Vagina (tissue), 2 donors: ENCODE data around the gene HOXA9. TPM values are rescaled to one million over a fixed set of nuclear protein-coding genes. Genes with fewer than 3 reads are reported as not detected.

ENCODE experiments used
- DNase-seq, 2 donors: peaks; one replicate each; pipeline ENCODE4 v3.0.0-alpha.2; 2017; ENCODE audit errors: extremely low spot score in 2 of 2
- H3K27ac ChIP-seq: fragments of 200-600 bp; sonication (generic); one replicate; pipeline ENCODE4 v1.5.1; 2019
- H3K27me3 ChIP-seq: fragments of 200-600 bp; sonication (generic); one replicate; pipeline ENCODE4 v1.5.1; 2019
- H3K36me3 ChIP-seq, 2 donors: fragments of 200-600 bp; sonication (generic); one replicate each; pipeline ENCODE4 v1.5.1; 2017 to 2019
- H3K4me1 ChIP-seq: fragments of 200-600 bp; sonication (generic); one replicate; pipeline ENCODE4 v1.5.1; 2019
- H3K4me3 ChIP-seq, 2 donors: fragments of 200-600 bp; sonication (generic); 1 replicate in 1 of 2; 2 replicates in 1 of 2; pipeline ENCODE4 v1.5.1; 2016 to 2019
- H3K9me3 ChIP-seq: fragments of 200-600 bp; sonication (generic); one replicate; pipeline ENCODE4 v1.5.1; 2019
- CTCF ChIP-seq, 3 experiments: fragments of 450-650 bp in 2 of 3; fragments of 200-600 bp in 1 of 3; sonication (generic) in 1 of 3; IDR thresholded peaks; one replicate each; pipeline ENCODE4 v1.5.1; 2017 to 2019; ENCODE audit warnings: antibody characterized with exemption in 3 of 3, mild to moderate bottlenecking in 2 of 3, moderate library complexity in 2 of 3
- POLR2A ChIP-seq, 2 donors: fragments of 450-650 bp; IDR thresholded peaks; one replicate each; pipeline ENCODE4 v1.6.1; 2017; ENCODE audit warnings: antibody characterized with exemption in 2 of 2, mild to moderate bottlenecking in 2 of 2, moderate library complexity in 2 of 2
- POLR2AphosphoS5 ChIP-seq, 2 donors: sonication (generic); formaldehyde crosslinking; IDR thresholded peaks; one replicate each; pipeline ENCODE4 v1.9.0; 2017; ENCODE audit warnings: antibody characterized with exemption in 2 of 2, mild to moderate bottlenecking in 2 of 2, low read depth in 1 of 2; ENCODE audit not compliant: insufficient read depth in 1 of 2
- intact Hi-C: fragments of 100-400 bp; cut with DNase I; formaldehyde crosslinking; loops from one replicate; pipeline ENCODE4 v1.15.1; 2023
- total RNA-seq: library from RNA; depleted of rRNA; stranded (reverse); fragments of >200 nt; gene quantifications from one replicate; pipeline ENCODE4 v1.2.3, GENCODE V29; 2016

The HOXA9 gene
- total RNA-seq, 1 donor from 2014 or later: 13.0 TPM

DNA sequence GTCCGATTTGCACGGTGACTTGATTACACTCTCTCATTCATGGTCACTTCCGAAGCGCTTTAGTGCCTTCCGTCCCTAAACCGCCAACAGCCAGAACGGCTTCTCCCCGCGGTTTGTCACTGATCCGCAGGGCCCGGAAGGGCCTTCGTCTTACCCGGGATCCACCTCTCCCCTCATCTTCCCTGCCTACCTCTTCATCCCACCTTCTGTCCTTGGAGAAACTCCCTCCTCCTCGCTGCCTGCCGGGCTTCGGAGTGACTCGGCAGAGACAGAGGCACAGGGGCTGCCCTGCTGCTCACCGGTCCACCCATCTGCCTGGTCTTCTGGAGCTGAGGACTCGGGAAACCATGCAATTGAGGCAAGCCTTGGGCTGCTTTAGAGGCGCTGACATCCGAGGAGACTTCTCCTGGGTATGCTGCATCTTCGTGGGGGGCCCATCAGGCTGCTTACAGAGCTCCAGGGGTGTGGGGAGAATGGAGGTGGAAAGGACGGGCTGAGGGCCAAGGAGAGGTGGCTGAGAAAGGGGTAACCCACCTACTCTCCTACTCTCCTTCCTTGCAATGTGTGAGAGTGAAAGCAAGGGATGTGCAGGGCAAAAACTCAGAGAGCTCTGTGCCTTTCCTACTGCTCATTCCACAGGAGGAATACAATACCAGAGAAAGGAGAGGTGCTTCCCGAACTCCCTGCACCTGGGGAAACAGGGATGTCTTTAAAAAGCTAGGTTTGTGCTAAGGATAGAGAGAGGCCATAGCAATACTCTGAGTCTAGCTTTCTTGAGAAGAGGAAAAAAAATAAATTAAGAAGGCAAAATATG is 20.7 kb upstream of the HOXA9 start:
- Histone ChIP-seq H3K4me3 (peak overlapping the region; percentile 64 to 88), H3K9me3 (no peaks in the 10 kb centered on the region), H3K27ac (peak overlapping the region; percentile 99), H3K27me3 (no peaks in the 10 kb centered on the region), H3K36me3 (no peaks in the 10 kb centered on the region), H3K4me1 (peaks cover 67% of the 10 kb centered on the region)
- intact Hi-C loops: no loop called here
- TF ChIP-seq CTCF (IDR thresholded peaks at IDR 0.05): no peak
- TF ChIP-seq POLR2AphosphoS5 (IDR thresholded peaks at IDR 0.05; ENCODE audit: insufficient read depth in 1 of 2, low read depth in 1 of 2): no peak
- TF ChIP-seq POLR2A (IDR thresholded peaks at IDR 0.05): no peak
- no peak for DNase-seq

- Histone ChIP-seq H3K4me1 (peaks cover 67% of the 10 kb centered on the region), H3K9me3 (no peaks in the 10 kb centered on the region), H3K4me3 (peak within 1 kb of the TSS; percentile 64 to 88), H3K36me3 (no peaks in the 10 kb centered on the region), H3K27ac (peak within 1 kb of the TSS; percentile 99), H3K27me3 (no peaks in the 10 kb centered on the region)
- DNase-seq: no peak
- intact Hi-C loops: no loop called here
- TF ChIP-seq CTCF (IDR thresholded peaks at IDR 0.05) (no peak), POLR2A (IDR thresholded peaks at IDR 0.05) (peak in 1 of 2 donors; percentile 70), POLR2AphosphoS5 (IDR thresholded peaks at IDR 0.05; ENCODE audit: insufficient read depth in 1 of 2, low read depth in 1 of 2) (peak; percentile 95 to 96)
These were observed 19.9 kb upstream of the HOXA9 start, which contains the start of gene HOXA11 for GRCh38 chr7:27185013-27185853. Gene HOXA11, minus strand, starts transcription at chr7:27185232. Its CDS starts 88 bp downstream, at chr7:27185144.

DNA sequence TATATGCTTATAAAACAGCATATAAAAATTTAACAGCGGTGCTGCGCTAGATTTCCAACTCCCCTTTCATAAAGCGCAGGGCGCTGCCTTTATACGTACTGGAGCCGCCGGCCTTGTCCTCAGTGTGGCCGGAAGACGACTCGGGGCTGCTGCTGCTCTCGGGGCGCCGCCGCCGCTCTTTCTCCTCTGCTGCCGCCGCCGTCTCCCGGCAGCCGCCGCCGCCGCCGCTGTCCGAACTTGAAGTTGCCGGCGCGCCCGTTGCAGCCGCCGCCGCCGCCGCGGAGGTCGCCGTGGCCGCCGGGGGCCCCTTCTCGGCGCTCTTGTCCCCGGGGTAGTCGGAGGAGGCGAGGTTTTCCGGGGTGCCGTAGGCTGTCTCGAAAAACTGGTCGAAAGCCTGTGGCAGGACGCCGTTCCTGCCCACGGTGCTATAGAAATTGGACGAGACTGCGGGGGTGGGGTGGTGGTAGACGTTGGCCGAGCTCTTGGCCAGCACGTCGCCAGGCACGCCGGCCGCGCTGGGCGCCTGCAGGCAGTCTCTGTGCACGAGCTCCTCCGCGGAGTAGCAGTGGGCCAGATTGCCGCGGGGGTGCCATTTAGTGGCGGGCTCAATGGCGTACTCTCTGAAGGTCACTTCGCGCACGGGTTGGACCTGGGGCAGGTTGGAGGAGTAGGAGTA is 19.1 kb upstream of the HOXA9 start:
- Histone ChIP-seq H3K4me3 (peak overlapping the region; percentile 64 to 88), H3K36me3 (no peaks in the 10 kb centered on the region), H3K27me3 (no peaks in the 10 kb centered on the region), H3K4me1 (peaks cover 64% of the 10 kb centered on the region), H3K9me3 (no peaks in the 10 kb centered on the region), H3K27ac (peak overlapping the region; percentile 99)
- DNase-seq: no peak
- intact Hi-C loops: no loop called here
- TF ChIP-seq CTCF (IDR thresholded peaks at IDR 0.05) (no peak), POLR2AphosphoS5 (IDR thresholded peaks at IDR 0.05; ENCODE audit: insufficient read depth in 1 of 2, low read depth in 1 of 2) (no peak), POLR2A (IDR thresholded peaks at IDR 0.05) (peak in 1 of 2 donors; percentile 31)

- H3K27me3 ChIP-seq: no peaks in the 10 kb centered on the region
- DNase-seq: no peak
- H3K36me3 ChIP-seq: no peaks in the 10 kb centered on the region
- TF ChIP-seq POLR2AphosphoS5 (IDR thresholded peaks at IDR 0.05; ENCODE audit: insufficient read depth in 1 of 2, low read depth in 1 of 2): peak in 1 of 2 donors; percentile 70
- TF ChIP-seq POLR2A (IDR thresholded peaks at IDR 0.05): no peak
- no peaks in the 10 kb centered on the region for H3K9me3 ChIP-seq
- peaks cover 57% of the 10 kb centered on the region for H3K4me1 ChIP-seq
- H3K4me3 ChIP-seq: peak overlapping the region; percentile 64 to 88
- peak overlapping the region; percentile 99 for H3K27ac ChIP-seq
- intact Hi-C loops: no loop called here
These were observed 18.5 kb upstream of the HOXA9 start for GRCh38 chr7:27183682-27184336.
